Dendritic cell treated with granulocyte-macrophage colony-stimulating factor and Interleukin-4, amounts not matched to agents 40 ng/mL and 50 ng/mL, for 4 days (primary cell): ENCODE data around the gene TARDBP.
A peak's percentile ranks its signal among the peaks of the same experiment; 100 is the strongest.
"Not testable (repeated sequence)": the region's sequence is repeated elsewhere in the genome, so short reads cannot be mapped to it uniquely, and the experiment has no call there.

Experiments
- H3K27ac Mint-ChIP-seq: one replicate; pipeline ENCODE4 v1.8.0; 2022; ENCODE audit warnings: mild to moderate bottlenecking, mixed read lengths
- H3K27me3 Mint-ChIP-seq: one replicate; pipeline ENCODE4 v1.8.0; 2022; ENCODE audit warnings: mild to moderate bottlenecking, mixed read lengths
- H3K36me3 Mint-ChIP-seq: one replicate; pipeline ENCODE4 v1.8.0; 2022; ENCODE audit warnings: low read depth, mixed read lengths
- H3K4me1 Mint-ChIP-seq: one replicate; pipeline ENCODE4 v1.8.0; 2022; ENCODE audit warnings: low read depth, mixed read lengths
- H3K4me3 Mint-ChIP-seq: one replicate; pipeline ENCODE4 v1.8.0; 2022; ENCODE audit warnings: mild to moderate bottlenecking, moderate library complexity, mixed read lengths
- H3K9me3 Mint-ChIP-seq: one replicate; pipeline ENCODE4 v1.8.0; 2022; ENCODE audit warnings: mixed read lengths
- intact Hi-C: fragments of 100-400 bp; cut with micrococcal nuclease; formaldehyde crosslinking; loops from one replicate; pipeline ENCODE4 v1.15.0; 2022

Gene TARDBP

GRCh38 chr1:10980841-10981727 is 31.4 kb upstream of the TARDBP start:
- Mint-ChIP-seq H3K4me1 (peaks cover 42% of the 10 kb centered on the region), H3K36me3 (no peaks in the 10 kb centered on the region), H3K9me3 (no peaks in the 10 kb centered on the region), H3K27me3 (peaks cover 33% of the 10 kb centered on the region), H3K27ac (peak overlapping the region; percentile 79), H3K4me3 (no peak overlapping the region)
- intact Hi-C loops: no loop called here

GRCh38 chr1:10986525-10986890 is 25.9 kb upstream of the TARDBP start:
- peaks cover 8% of the 10 kb centered on the region for H3K27me3 Mint-ChIP-seq
- no peaks in the 10 kb centered on the region for H3K9me3 Mint-ChIP-seq
- no peaks in the 10 kb centered on the region for H3K36me3 Mint-ChIP-seq
- H3K27ac Mint-ChIP-seq: no peak overlapping the region
- H3K4me1 Mint-ChIP-seq: peaks cover 17% of the 10 kb centered on the region
- intact Hi-C loops: no loop called here
- no peak overlapping the region for H3K4me3 Mint-ChIP-seq

DNA sequence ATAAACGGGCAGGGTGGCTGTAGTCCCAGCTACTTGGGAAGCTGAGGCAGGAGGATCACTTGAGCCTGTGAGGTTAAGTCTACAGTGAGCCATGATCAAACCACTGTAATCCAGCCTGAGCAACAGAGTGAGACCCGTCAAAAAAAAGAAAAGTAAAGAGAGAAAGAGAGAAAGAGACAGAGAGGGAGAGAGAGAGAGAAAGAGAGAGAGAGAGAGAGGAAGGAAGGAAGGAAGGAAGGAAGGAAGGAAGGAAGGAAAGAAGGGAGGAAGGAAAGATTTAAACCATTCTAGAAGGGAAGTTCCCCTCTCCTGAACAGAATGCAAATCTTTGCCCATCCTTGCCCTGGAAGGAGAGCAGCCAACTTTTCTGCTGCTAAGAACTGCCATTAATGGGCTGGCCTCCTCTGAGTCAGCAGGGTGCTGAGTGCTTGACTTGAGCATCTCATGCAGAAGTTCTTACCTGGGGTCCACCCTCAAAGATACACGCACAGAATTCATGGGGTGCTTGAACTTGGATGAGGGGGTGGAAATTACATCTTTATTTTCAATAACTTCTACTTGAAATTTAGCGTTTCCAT is 24.5 kb upstream of the TARDBP start:
- H3K27me3 Mint-ChIP-seq: peaks cover 3% of the 10 kb centered on the region
- no peak overlapping the region for H3K27ac Mint-ChIP-seq
- no peak overlapping the region for H3K4me3 Mint-ChIP-seq
- H3K9me3 Mint-ChIP-seq: no peaks in the 10 kb centered on the region
- H3K36me3 Mint-ChIP-seq: no peaks in the 10 kb centered on the region
- H3K4me1 Mint-ChIP-seq: peaks cover 17% of the 10 kb centered on the region
- intact Hi-C loops: no loop called here

DNA sequence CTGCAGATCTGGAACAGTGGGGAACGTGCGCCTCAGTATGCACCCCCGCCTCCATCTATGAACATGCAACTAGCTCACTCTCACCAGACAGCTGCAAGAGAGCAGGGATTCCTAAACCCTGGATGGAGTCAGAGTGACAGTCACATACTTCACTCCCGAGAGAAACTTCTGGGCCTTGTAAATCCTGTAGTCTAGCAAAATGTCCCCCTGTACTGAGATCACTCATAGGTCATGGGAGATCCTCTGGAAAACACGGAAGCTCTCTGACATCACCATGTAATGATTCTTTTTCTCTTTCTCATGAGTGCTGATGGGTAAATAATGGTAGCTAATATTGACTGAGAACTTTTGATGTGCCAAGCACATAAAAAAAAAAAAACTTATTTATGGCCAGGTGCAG is 23.4 kb upstream of the TARDBP start:
- Mint-ChIP-seq H3K27ac (no peak overlapping the region), H3K4me1 (peaks cover 17% of the 10 kb centered on the region), H3K9me3 (no peaks in the 10 kb centered on the region), H3K4me3 (no peak overlapping the region), H3K27me3 (no peaks in the 10 kb centered on the region), H3K36me3 (no peaks in the 10 kb centered on the region)
- intact Hi-C loops: no loop called here

- H3K36me3 Mint-ChIP-seq, H3K27me3 Mint-ChIP-seq, H3K9me3 Mint-ChIP-seq, H3K27ac Mint-ChIP-seq, H3K4me3 Mint-ChIP-seq, intact Hi-C loops: not testable (repeated sequence)
- peaks cover 17% of the 10 kb centered on the region for H3K4me1 Mint-ChIP-seq
These were observed 22.4 kb upstream of the TARDBP start for GRCh38 chr1:10989920-10990516.

- H3K4me3 Mint-ChIP-seq: no peak overlapping the region
- H3K4me1 Mint-ChIP-seq: peaks cover 9% of the 10 kb centered on the region
- no peaks in the 10 kb centered on the region for H3K36me3 Mint-ChIP-seq
- intact Hi-C loops: no loop called here
- H3K27me3 Mint-ChIP-seq: no peaks in the 10 kb centered on the region
- H3K9me3 Mint-ChIP-seq: no peaks in the 10 kb centered on the region
- H3K27ac Mint-ChIP-seq: no peak overlapping the region
These were observed 21.6 kb upstream of the TARDBP start for GRCh38 chr1:10990828-10991227.

- intact Hi-C loops, H3K27ac Mint-ChIP-seq, H3K9me3 Mint-ChIP-seq, H3K4me1 Mint-ChIP-seq, H3K27me3 Mint-ChIP-seq, H3K4me3 Mint-ChIP-seq, H3K36me3 Mint-ChIP-seq: not testable (repeated sequence)
These were observed 20.4 kb upstream of the TARDBP start for GRCh38 chr1:10992004-10992403.

- no peaks in the 10 kb centered on the region for H3K36me3 Mint-ChIP-seq
- H3K9me3 Mint-ChIP-seq: no peaks in the 10 kb centered on the region
- peaks cover 2% of the 10 kb centered on the region for H3K4me1 Mint-ChIP-seq
- intact Hi-C loops: no loop called here
- H3K27ac Mint-ChIP-seq: no peak overlapping the region
- H3K27me3 Mint-ChIP-seq: no peaks in the 10 kb centered on the region
- H3K4me3 Mint-ChIP-seq: no peak overlapping the region
These were observed 19.6 kb upstream of the TARDBP start for GRCh38 chr1:10992864-10993263.

- H3K27me3 Mint-ChIP-seq: no peaks in the 10 kb centered on the region
- H3K4me1 Mint-ChIP-seq: no peaks in the 10 kb centered on the region
- intact Hi-C loops: no loop called here
- no peak overlapping the region for H3K4me3 Mint-ChIP-seq
- no peaks in the 10 kb centered on the region for H3K36me3 Mint-ChIP-seq
- H3K27ac Mint-ChIP-seq: no peak overlapping the region
- peaks cover 15% of the 10 kb centered on the region for H3K9me3 Mint-ChIP-seq
These were observed 16.4 kb upstream of the TARDBP start for GRCh38 chr1:10996100-10996499.

- Mint-ChIP-seq H3K4me1 (no peaks in the 10 kb centered on the region), H3K36me3 (no peaks in the 10 kb centered on the region), H3K4me3 (no peak overlapping the region), H3K9me3 (peaks cover 15% of the 10 kb centered on the region), H3K27ac (no peak overlapping the region), H3K27me3 (no peaks in the 10 kb centered on the region)
- intact Hi-C loops: no loop called here
These were observed 11.9 kb upstream of the TARDBP start for GRCh38 chr1:11000526-11000925.

- H3K27me3 Mint-ChIP-seq: no peaks in the 10 kb centered on the region
- peak overlapping the region; percentile 83 for H3K4me3 Mint-ChIP-seq
- H3K36me3 Mint-ChIP-seq: peaks cover 59% of the 10 kb centered on the region
- intact Hi-C loops: loop anchor here (2.0 to 5.0 kb wide), 2 partner anchors 46 to 86 kb away; partner anchors contain the start of gene EXOSC10
- peak overlapping the region; percentile 99 for H3K27ac Mint-ChIP-seq
- H3K9me3 Mint-ChIP-seq: no peaks in the 10 kb centered on the region
- peaks cover 17% of the 10 kb centered on the region for H3K4me1 Mint-ChIP-seq
These were observed 692 bp downstream of the TARDBP start for GRCh38 chr1:11013160-11013531.

DNA sequence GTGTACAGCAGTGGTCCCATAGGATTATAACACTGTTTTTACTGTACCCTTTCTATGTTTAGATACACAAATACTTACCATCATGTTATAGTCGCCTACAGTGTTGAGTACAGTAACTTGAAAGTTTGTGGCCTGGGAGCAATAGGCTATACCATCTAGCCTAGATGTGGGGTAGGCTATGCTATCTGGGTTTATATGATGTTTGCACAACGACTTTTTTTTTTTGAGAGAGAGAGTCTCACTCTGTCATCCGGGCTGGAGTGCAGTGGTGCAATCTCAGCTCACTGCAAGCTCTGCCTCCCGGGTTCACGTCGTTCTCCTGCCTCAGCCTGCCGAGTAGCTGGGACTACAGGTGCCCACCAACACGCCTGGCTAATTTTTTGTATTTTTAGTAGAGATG is 6.9 kb downstream of the TARDBP start:
- H3K27ac Mint-ChIP-seq, H3K9me3 Mint-ChIP-seq, intact Hi-C loops, H3K27me3 Mint-ChIP-seq, H3K4me3 Mint-ChIP-seq: not testable (repeated sequence)
- H3K4me1 Mint-ChIP-seq: peaks cover 13% of the 10 kb centered on the region
- H3K36me3 Mint-ChIP-seq: peaks cover 100% of the 10 kb centered on the region

GRCh38 chr1:11019971-11020370 is 7.5 kb downstream of the TARDBP start:
- intact Hi-C loops: no loop called here
- Mint-ChIP-seq H3K36me3 (peaks cover 100% of the 10 kb centered on the region), H3K27ac (no peak overlapping the region), H3K27me3 (no peaks in the 10 kb centered on the region), H3K9me3 (no peaks in the 10 kb centered on the region), H3K4me3 (no peak overlapping the region), H3K4me1 (peaks cover 13% of the 10 kb centered on the region)

DNA sequence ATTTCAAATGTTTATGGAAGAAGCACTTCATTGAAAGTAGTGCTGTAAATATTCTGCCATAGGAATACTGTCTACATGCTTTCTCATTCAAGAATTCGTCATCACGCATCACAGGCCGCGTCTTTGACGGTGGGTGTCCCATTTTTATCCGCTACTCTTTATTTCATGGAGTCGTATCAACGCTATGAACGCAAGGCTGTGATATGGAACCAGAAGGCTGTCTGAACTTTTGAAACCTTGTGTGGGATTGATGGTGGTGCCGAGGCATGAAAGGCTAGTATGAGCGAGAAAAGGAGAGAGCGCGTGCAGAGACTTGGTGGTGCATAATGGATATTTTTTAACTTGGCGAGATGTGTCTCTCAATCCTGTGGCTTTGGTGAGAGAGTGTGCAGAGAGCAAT is 10.7 kb downstream of the TARDBP start:
- Mint-ChIP-seq H3K9me3 (no peaks in the 10 kb centered on the region), H3K4me1 (peaks cover 13% of the 10 kb centered on the region), H3K27me3 (no peaks in the 10 kb centered on the region), H3K4me3 (no peak overlapping the region), H3K36me3 (peaks cover 99% of the 10 kb centered on the region), H3K27ac (no peak overlapping the region)
- intact Hi-C loops: no loop called here
